ENCODE measurements around the gene GRIFIN. TPM values are rescaled to one million over a fixed set of nuclear protein-coding genes. Genes with fewer than 3 reads are reported as not detected.

Gene GRIFIN
- total and polyA plus RNA-seq, 2 experiments from 2014 or later = not detected

GRCh38 chr7:2492038-2492437, 15.8 kb upstream of the GRIFIN start:
- Histone ChIP-seq H3K27me3 (no peaks in the 10 kb centered on the region), H2AFZ (no peak overlapping the region), H3K9me2 (replicated peaks; ENCODE audit: insufficient read depth) (no peaks in the 10 kb centered on the region), H3K27ac (no peak overlapping the region), H3K4me2 (no peak overlapping the region), H3K36me3 (replicated peaks; ENCODE audit: insufficient read depth, low read depth) (no peaks in the 10 kb centered on the region), H3K4me1 (ENCODE audit: insufficient read depth) (peaks cover 18% of the 10 kb centered on the region), H3K79me2 (no peaks in the 10 kb centered on the region), H3K9me3 (ENCODE audit: low read depth) (no peaks in the 10 kb centered on the region), H4K20me1 (ENCODE audit: insufficient read depth, poor library complexity, severe bottlenecking) (no peaks in the 10 kb centered on the region), H3K4me3 (no peak overlapping the region)
- TF ChIP-seq EZH2phosphoT487 (IDR thresholded peaks at IDR 0.05; ENCODE audit: low read depth, severe bottlenecking, unreplicated experiment) = no peak
- no peak for TF ChIP-seq EZH2 (IDR thresholded peaks at IDR 0.05; ENCODE audit: borderline replicate concordance)
- TF ChIP-seq, protein P1, sequence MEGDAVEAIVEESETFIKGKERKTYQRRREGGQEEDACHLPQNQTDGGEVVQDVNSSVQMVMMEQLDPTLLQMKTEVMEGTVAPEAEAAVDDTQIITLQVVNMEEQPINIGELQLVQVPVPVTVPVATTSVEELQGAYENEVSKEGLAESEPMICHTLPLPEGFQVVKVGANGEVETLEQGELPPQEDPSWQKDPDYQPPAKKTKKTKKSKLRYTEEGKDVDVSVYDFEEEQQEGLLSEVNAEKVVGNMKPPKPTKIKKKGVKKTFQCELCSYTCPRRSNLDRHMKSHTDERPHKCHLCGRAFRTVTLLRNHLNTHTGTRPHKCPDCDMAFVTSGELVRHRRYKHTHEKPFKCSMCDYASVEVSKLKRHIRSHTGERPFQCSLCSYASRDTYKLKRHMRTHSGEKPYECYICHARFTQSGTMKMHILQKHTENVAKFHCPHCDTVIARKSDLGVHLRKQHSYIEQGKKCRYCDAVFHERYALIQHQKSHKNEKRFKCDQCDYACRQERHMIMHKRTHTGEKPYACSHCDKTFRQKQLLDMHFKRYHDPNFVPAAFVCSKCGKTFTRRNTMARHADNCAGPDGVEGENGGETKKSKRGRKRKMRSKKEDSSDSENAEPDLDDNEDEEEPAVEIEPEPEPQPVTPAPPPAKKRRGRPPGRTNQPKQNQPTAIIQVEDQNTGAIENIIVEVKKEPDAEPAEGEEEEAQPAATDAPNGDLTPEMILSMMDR (IDR thresholded peaks at IDR 0.05; ENCODE audit: poor library complexity) = no peak
- 89% methylated on average over 1 of the region's 2 CpGs for WGBS (ENCODE audit: low lambda C conversion rate, missing lambda C conversion rate)
- DNase-seq (ENCODE audit: low spot score) = no peak

GRCh38 chr7:2490181-2490651, 14.0 kb upstream of the GRIFIN start:
- Histone ChIP-seq H3K4me3 (no peak overlapping the region), H3K4me2 (no peak overlapping the region), H3K79me2 (no peaks in the 10 kb centered on the region), H3K9me2 (replicated peaks; ENCODE audit: insufficient read depth) (no peaks in the 10 kb centered on the region), H3K27ac (no peak overlapping the region), H3K27me3 (no peaks in the 10 kb centered on the region), H3K9me3 (ENCODE audit: low read depth) (no peaks in the 10 kb centered on the region), H2AFZ (no peak overlapping the region), H4K20me1 (ENCODE audit: insufficient read depth, poor library complexity, severe bottlenecking) (no peaks in the 10 kb centered on the region), H3K36me3 (replicated peaks; ENCODE audit: insufficient read depth, low read depth) (no peaks in the 10 kb centered on the region), H3K4me1 (ENCODE audit: insufficient read depth) (peaks cover 13% of the 10 kb centered on the region)
- WGBS (ENCODE audit: low lambda C conversion rate, missing lambda C conversion rate) = 74% methylated on average over 13 of the region's 13 CpGs
- TF ChIP-seq EZH2 (IDR thresholded peaks at IDR 0.05; ENCODE audit: borderline replicate concordance) = no peak
- DNase-seq (ENCODE audit: low spot score) = no peak

DNA sequence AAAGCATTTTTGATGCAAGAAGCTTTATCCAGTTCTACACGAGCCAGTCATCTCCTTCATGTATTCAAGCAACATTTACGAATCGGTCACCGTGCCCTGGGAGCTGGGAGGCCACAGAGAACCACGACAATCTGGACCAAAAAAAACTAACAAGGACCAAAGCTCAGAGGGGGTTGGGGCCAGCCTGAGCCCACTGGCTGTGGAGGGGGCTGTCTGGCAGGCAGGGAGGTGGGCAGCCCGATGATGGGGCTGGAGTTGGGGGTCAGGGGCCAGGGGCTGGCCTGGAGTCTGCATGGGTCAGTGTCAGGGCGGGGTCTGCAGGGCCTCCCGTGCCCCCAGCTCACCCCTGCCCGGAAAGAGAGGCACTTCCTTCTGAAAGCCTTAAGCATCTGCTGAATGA, 12.5 kb upstream of the GRIFIN start:
- Histone ChIP-seq H2AFZ (no peak overlapping the region), H3K36me3 (replicated peaks; ENCODE audit: insufficient read depth, low read depth) (no peaks in the 10 kb centered on the region), H3K27ac (no peak overlapping the region), H3K4me2 (no peak overlapping the region), H4K20me1 (ENCODE audit: insufficient read depth, poor library complexity, severe bottlenecking) (no peaks in the 10 kb centered on the region), H3K9me3 (ENCODE audit: low read depth) (no peaks in the 10 kb centered on the region), H3K4me3 (no peak overlapping the region), H3K79me2 (no peaks in the 10 kb centered on the region), H3K9me2 (replicated peaks; ENCODE audit: insufficient read depth) (no peaks in the 10 kb centered on the region), H3K4me1 (ENCODE audit: insufficient read depth) (peaks cover 8% of the 10 kb centered on the region), H3K27me3 (no peaks in the 10 kb centered on the region)
- WGBS (ENCODE audit: low lambda C conversion rate, missing lambda C conversion rate) = 73% methylated on average over 9 of the region's 9 CpGs
- DNase-seq (ENCODE audit: low spot score) = no peak
- TF ChIP-seq EZH2phosphoT487 (IDR thresholded peaks at IDR 0.05; ENCODE audit: low read depth, severe bottlenecking, unreplicated experiment) (no peak), EZH2 (IDR thresholded peaks at IDR 0.05; ENCODE audit: borderline replicate concordance) (no peak)
- TF ChIP-seq, protein P1 (IDR thresholded peaks at IDR 0.05; ENCODE audit: poor library complexity) = no peak

DNA sequence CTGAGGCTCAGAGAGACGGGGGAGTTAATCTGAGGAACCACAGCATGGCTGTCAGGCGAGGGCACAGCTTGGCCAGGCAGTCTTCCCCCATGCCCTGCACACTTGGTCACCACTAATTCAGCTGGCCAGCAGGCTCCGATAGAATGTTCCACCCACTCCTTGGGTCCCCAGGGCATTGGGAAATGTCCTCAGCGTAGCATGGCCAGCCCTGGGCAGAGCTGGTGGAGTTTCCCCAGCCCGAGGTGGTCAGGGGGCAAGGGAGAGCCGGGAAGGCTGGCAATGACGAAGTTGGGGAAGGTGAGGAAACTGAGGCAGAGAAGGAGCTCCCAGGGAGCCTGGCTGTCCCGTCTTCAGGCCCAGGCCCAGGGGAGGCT, 12.1 kb upstream of the GRIFIN start:
- DNase-seq (ENCODE audit: low spot score) = no peak
- no peak overlapping the region for H3K4me3 ChIP-seq
- H3K4me1 ChIP-seq (ENCODE audit: insufficient read depth) = peaks cover 3% of the 10 kb centered on the region
- no peaks in the 10 kb centered on the region for H3K79me2 ChIP-seq
- 91% methylated on average over 8 of the region's 8 CpGs for WGBS (ENCODE audit: low lambda C conversion rate, missing lambda C conversion rate)
- H3K9me3 ChIP-seq (ENCODE audit: low read depth) = no peaks in the 10 kb centered on the region
- no peak overlapping the region for H3K4me2 ChIP-seq
- TF ChIP-seq EZH2phosphoT487 (IDR thresholded peaks at IDR 0.05; ENCODE audit: low read depth, severe bottlenecking, unreplicated experiment) (no peak), EZH2 (IDR thresholded peaks at IDR 0.05; ENCODE audit: borderline replicate concordance) (no peak)
- TF ChIP-seq, protein P1 (IDR thresholded peaks at IDR 0.05; ENCODE audit: poor library complexity) = no peak
- H3K27me3 ChIP-seq = no peaks in the 10 kb centered on the region
- no peak overlapping the region for H3K27ac ChIP-seq
- no peaks in the 10 kb centered on the region for H4K20me1 ChIP-seq (ENCODE audit: insufficient read depth, poor library complexity, severe bottlenecking)
- no peaks in the 10 kb centered on the region for H3K9me2 ChIP-seq (replicated peaks; ENCODE audit: insufficient read depth)
- H2AFZ ChIP-seq = no peak overlapping the region
- H3K36me3 ChIP-seq (replicated peaks; ENCODE audit: insufficient read depth, low read depth) = no peaks in the 10 kb centered on the region

Measured in hepatocyte (in vitro differentiated cells).